Astrocyte (in vitro differentiated cells and primary cell): ENCODE data around the gene BOD1. TPM values are rescaled to one million over a fixed set of nuclear protein-coding genes. Genes with fewer than 3 reads are reported as not detected.

Source experiments
- DNase-seq: peaks from one replicate; pipeline ENCODE4 v3.0.0-alpha.2; 2010; ENCODE audit warnings: low read depth
- FAIRE-seq: peaks from 2 replicates; lab custom pipeline; 2011; peaks lifted over from hg19 to GRCh38; lab: Jason Lieb, UNC
- H2AFZ ChIP-seq: 2 replicates; pipeline ENCODE4 v1.6.0; 2012; ENCODE audit warnings: low read depth, low read length, inconsistent platforms
- H3K27ac ChIP-seq: 2 replicates; pipeline ENCODE4 v1.5.1; 2011; ENCODE audit warnings: low read depth, low read length, inconsistent platforms
- H3K27me3 ChIP-seq: 2 replicates; pipeline ENCODE4 v1.6.0; 2011; ENCODE audit warnings: low read length, inconsistent platforms; ENCODE audit not compliant: insufficient read depth
- H3K36me3 ChIP-seq: 2 replicates; pipeline ENCODE4 v1.5.1; 2011; ENCODE audit warnings: low read length, inconsistent platforms; ENCODE audit not compliant: insufficient read depth
- H3K4me1 ChIP-seq: 2 replicates; pipeline ENCODE4 v1.5.1; 2011; ENCODE audit warnings: low read length, inconsistent platforms; ENCODE audit not compliant: insufficient read depth
- H3K4me2 ChIP-seq: 2 replicates; pipeline ENCODE4 v1.6.0; 2012; ENCODE audit warnings: low read length, inconsistent platforms
- H3K4me3 ChIP-seq: 2 replicates; pipeline ENCODE4 v1.5.1; 2011; ENCODE audit warnings: low read depth, mild to moderate bottlenecking, low read length, inconsistent platforms; ENCODE audit not compliant: insufficient read depth
- H3K79me2 ChIP-seq: 2 replicates; pipeline ENCODE4 v1.6.0; 2012; ENCODE audit warnings: mild to moderate bottlenecking, low read length, inconsistent platforms; ENCODE audit not compliant: insufficient read depth
- H3K9ac ChIP-seq: 2 replicates; pipeline ENCODE4 v1.6.0; 2012; ENCODE audit warnings: mild to moderate bottlenecking, low read length, inconsistent platforms
- H3K9me3 ChIP-seq: 2 replicates; pipeline ENCODE4 v1.5.1; 2012; ENCODE audit warnings: low read depth, mild to moderate bottlenecking, low read length, inconsistent platforms; ENCODE audit not compliant: insufficient read depth
- H4K20me1 ChIP-seq: 2 replicates; pipeline ENCODE4 v1.6.0; 2012; ENCODE audit warnings: low read length, inconsistent platforms; ENCODE audit not compliant: insufficient read depth
- H3K27ac Mint-ChIP-seq: one replicate; pipeline ENCODE4 v1.8.0; 2021; ENCODE audit warnings: mild to moderate bottlenecking, mixed read lengths; ENCODE audit not compliant: unreplicated experiment
- H3K27me3 Mint-ChIP-seq: one replicate; pipeline ENCODE4 v1.8.0; 2021; ENCODE audit warnings: low read depth, mixed read lengths; ENCODE audit not compliant: unreplicated experiment
- H3K36me3 Mint-ChIP-seq: one replicate; pipeline ENCODE4 v1.8.0; 2021; ENCODE audit warnings: low read depth, mixed read lengths; ENCODE audit not compliant: unreplicated experiment
- H3K4me1 Mint-ChIP-seq: one replicate; pipeline ENCODE4 v1.8.0; 2021; ENCODE audit warnings: low read depth, mixed read lengths; ENCODE audit not compliant: unreplicated experiment
- H3K4me3 Mint-ChIP-seq: one replicate; pipeline ENCODE4 v1.8.0; 2021; ENCODE audit warnings: mild to moderate bottlenecking, moderate library complexity, mixed read lengths; ENCODE audit not compliant: unreplicated experiment
- H3K9me3 Mint-ChIP-seq: one replicate; pipeline ENCODE4 v1.8.0; 2021; ENCODE audit warnings: mild to moderate bottlenecking, mixed read lengths; ENCODE audit not compliant: unreplicated experiment
- EZH2 ChIP-seq: IDR thresholded peaks from 2 replicates; pipeline ENCODE4 v1.6.1; 2012; ENCODE audit warnings: mild to moderate bottlenecking, low read length, inconsistent platforms; ENCODE audit not compliant: insufficient read depth
- total RNA-seq: library from RNA; stranded (reverse); gene quantifications from 2 replicates; pipeline ENCODE4 v1.2.1, GENCODE V29; 2021
- TF ChIP-seq, protein P1 (sequence below): IDR thresholded peaks from 2 replicates; pipeline ENCODE4 v1.5.1; 2011; ENCODE audit warnings: low read depth, mild to moderate bottlenecking, inconsistent platforms, low read length, moderate library complexity; ENCODE audit not compliant: insufficient read depth

Gene BOD1
- total RNA-seq, 1 donor from 2014 or later: 76.8 TPM

DNA sequence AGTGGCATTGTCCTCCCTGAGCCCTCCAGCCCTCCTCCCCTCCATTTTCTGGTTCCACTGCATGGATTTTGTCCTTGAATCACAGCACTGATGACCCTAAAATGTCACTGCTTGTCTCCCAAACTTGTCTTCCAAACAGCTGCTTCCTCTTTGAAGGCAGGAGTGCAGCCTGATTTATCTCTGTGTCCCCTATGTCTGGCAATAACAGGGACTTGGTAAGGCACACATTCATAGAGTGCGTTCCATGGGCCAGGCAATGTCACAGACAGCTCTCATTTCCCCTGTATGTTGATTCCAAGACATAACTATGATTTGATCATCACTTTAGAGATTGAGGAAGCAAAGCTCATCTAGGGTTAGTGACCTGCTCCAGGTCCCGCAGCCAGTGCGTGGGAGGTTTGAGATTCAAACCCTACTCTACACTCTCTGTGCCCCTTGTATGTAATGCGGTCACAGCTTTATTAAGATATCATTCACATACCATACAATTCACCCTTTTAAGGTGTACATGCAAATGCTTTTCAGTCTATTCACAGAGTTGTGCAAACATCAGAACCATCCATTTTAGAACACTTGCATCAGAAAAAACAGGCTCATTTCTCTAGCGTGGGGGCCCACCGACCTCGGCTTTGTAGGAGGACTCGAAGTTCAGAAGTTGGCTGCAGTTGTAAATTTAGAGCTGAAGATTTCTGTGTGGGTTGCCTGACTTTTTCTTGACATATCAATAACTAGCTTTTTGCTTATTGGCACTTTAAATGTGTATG lies 28.4 kb upstream of the BOD1 start:
- Mint-ChIP-seq H3K4me1 (peaks cover 19% of the 10 kb centered on the region), H3K27me3 (peaks cover 7% of the 10 kb centered on the region), H3K27ac (peak overlapping the region; percentile 42), H3K36me3 (no peaks in the 10 kb centered on the region), H3K4me3 (no peak overlapping the region), H3K9me3 (no peaks in the 10 kb centered on the region)
- DNase-seq (no peak), FAIRE-seq (no peak)
- Histone ChIP-seq H3K4me2 (no peak overlapping the region), H2AFZ (no peak overlapping the region), H4K20me1 (no peaks in the 10 kb centered on the region), H3K9ac (no peak overlapping the region), H3K9me3 (no peaks in the 10 kb centered on the region), H3K4me1 (peaks cover 8% of the 10 kb centered on the region), H3K4me3 (no peak overlapping the region), H3K27me3 (no peaks in the 10 kb centered on the region), H3K36me3 (no peaks in the 10 kb centered on the region), H3K79me2 (no peaks in the 10 kb centered on the region), H3K27ac (no peak overlapping the region)
- TF ChIP-seq, protein P1, sequence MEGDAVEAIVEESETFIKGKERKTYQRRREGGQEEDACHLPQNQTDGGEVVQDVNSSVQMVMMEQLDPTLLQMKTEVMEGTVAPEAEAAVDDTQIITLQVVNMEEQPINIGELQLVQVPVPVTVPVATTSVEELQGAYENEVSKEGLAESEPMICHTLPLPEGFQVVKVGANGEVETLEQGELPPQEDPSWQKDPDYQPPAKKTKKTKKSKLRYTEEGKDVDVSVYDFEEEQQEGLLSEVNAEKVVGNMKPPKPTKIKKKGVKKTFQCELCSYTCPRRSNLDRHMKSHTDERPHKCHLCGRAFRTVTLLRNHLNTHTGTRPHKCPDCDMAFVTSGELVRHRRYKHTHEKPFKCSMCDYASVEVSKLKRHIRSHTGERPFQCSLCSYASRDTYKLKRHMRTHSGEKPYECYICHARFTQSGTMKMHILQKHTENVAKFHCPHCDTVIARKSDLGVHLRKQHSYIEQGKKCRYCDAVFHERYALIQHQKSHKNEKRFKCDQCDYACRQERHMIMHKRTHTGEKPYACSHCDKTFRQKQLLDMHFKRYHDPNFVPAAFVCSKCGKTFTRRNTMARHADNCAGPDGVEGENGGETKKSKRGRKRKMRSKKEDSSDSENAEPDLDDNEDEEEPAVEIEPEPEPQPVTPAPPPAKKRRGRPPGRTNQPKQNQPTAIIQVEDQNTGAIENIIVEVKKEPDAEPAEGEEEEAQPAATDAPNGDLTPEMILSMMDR: no peak
- TF ChIP-seq EZH2: no peak

DNA sequence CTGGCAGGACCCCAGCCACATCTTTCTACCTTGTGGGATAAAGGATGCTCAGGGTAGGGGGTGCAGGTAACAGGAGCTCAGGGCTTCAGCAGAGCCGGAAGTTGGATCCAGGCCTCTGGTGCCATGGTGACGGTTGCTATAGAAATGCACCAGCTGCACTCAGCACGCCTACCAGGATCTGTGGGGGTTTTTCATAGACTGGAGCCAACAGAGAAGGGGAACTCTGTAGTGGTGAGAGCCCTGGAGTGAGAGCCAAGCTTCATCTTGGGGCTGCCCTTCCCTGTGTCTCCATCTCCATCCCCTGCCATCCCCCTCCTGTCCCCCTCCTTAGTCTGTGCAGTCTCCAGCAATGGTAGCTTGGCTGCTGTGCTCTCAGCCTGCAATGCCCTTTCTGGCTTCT lies 27.5 kb upstream of the BOD1 start:
- TF ChIP-seq, protein P1: no peak
- no peak for TF ChIP-seq EZH2
- Histone ChIP-seq H3K4me2 (no peak overlapping the region), H3K27me3 (no peaks in the 10 kb centered on the region), H3K36me3 (no peaks in the 10 kb centered on the region), H3K27ac (no peak overlapping the region), H3K79me2 (no peaks in the 10 kb centered on the region), H4K20me1 (no peaks in the 10 kb centered on the region), H3K9ac (no peak overlapping the region), H3K9me3 (no peaks in the 10 kb centered on the region), H2AFZ (no peak overlapping the region), H3K4me3 (no peak overlapping the region), H3K4me1 (peaks cover 8% of the 10 kb centered on the region)
- no peaks in the 10 kb centered on the region for H3K36me3 Mint-ChIP-seq
- H3K4me1 Mint-ChIP-seq: peaks cover 19% of the 10 kb centered on the region
- H3K27me3 Mint-ChIP-seq: peaks cover 10% of the 10 kb centered on the region
- H3K27ac Mint-ChIP-seq: peak overlapping the region; percentile 62
- no peaks in the 10 kb centered on the region for H3K9me3 Mint-ChIP-seq
- peak; percentile 16 for DNase-seq
- FAIRE-seq: no peak
- H3K4me3 Mint-ChIP-seq: no peak overlapping the region

DNA sequence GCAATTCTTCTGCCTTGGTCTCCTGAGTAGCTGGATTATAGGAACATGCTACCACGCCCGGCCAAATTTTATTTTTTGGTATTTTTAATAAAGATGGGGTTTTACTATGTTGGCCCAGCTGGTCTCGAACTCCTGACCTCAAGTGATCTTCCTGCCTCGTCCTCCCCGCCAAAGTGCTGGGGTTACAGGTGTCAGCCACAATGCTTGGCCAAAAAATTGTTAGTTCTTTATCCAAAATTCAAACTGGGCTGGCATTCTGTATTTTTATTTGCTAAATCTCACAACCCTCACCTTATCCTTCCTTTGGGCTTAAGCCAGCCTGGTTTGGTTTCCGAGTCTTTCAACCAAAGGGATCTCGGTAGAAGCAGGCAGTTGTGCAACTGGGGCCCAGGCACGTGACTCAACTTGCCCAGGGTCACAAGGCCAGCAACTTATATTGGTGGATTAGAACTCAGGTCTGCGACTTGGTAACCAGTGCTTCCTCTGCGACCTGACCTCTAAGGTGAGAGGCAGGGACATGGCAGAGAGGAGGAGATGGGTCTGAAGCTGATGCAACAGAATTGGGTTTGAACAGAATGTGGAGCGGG lies 26.5 kb upstream of the BOD1 start:
- Histone ChIP-seq H3K4me2 (no peak overlapping the region), H2AFZ (no peak overlapping the region), H3K27me3 (no peaks in the 10 kb centered on the region), H3K4me3 (no peak overlapping the region), H3K4me1 (peaks cover 8% of the 10 kb centered on the region), H3K9me3 (no peaks in the 10 kb centered on the region), H3K79me2 (no peaks in the 10 kb centered on the region), H3K36me3 (no peaks in the 10 kb centered on the region), H3K9ac (no peak overlapping the region), H3K27ac (no peak overlapping the region), H4K20me1 (no peaks in the 10 kb centered on the region)
- H3K9me3 Mint-ChIP-seq: no peaks in the 10 kb centered on the region
- H3K36me3 Mint-ChIP-seq: no peaks in the 10 kb centered on the region
- H3K4me1 Mint-ChIP-seq: peaks cover 19% of the 10 kb centered on the region
- FAIRE-seq: no peak
- H3K27me3 Mint-ChIP-seq: peaks cover 11% of the 10 kb centered on the region
- DNase-seq: no peak
- no peak overlapping the region for H3K4me3 Mint-ChIP-seq
- no peak for TF ChIP-seq EZH2
- TF ChIP-seq, protein P1: no peak
- H3K27ac Mint-ChIP-seq: no peak overlapping the region
